Activated T-cell treated with anti-CD3 and anti-CD28 coated beads for 48 hours (primary cell): ENCODE data around the gene ZNF784.
A peak's percentile ranks its signal among the peaks of the same experiment; 100 is the strongest.

Experiments
- DNase-seq: peaks from one replicate; pipeline ENCODE4 v3.0.0-alpha.2; 2020; ENCODE audit warnings: low read depth

The ZNF784 gene

GRCh38 chr19:55602104-55603001 is 22.0 kb downstream of the ZNF784 start:
- DNase-seq = no peak

DNA sequence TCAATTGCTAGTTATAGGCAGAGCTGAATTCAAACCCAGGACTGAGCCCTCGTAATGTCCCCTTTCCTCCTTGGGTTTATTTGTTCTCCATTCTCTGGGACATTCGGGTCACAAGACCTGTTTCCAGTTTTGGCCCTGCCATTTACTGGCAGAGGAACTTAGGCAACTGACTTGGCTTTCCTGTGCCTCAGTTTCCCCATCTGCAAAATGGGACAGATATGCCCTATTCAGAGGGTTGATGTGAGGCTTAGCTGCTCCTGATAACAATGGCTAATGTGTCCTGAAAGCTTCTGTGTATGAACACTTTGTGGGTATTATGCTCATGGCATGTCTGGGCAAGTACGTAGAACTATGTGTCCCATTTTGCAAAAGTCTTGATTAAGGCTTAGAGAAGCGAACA is 23.3 kb downstream of the ZNF784 start:
- DNase-seq = no peak

DNA sequence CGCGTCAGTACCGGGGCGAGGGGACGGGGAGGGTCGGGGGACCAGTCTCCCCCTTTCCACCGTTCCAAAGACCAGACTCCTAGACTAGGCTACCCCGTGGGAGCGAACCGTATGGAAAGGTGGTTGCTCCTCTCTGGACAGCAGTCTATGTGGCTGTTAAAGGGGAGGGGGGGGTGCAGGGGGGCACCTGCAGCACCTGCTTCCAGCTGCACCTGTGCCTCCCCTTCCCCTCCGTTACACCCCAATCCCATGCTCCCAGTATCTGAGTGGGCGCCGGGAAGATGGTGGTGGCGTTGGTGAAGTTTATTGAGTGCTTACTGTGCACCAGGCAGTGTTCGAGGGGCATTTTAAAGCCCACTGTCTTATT is 23.7 kb downstream of the ZNF784 start:
- DNase-seq = no peak

- DNase-seq = peak; percentile 81
Observed at GRCh38 chr19:55599842-55600661, 24.3 kb downstream of the ZNF784 start, which contains the start of gene ZNF524. ZNF524 (plus strand) TSS chr19:55600288; CDS start chr19:55602113, 1,825 bp downstream.

- peak; percentile 95 for DNase-seq
Observed at GRCh38 chr19:55599468-55599841, 24.9 kb downstream of the ZNF784 start, which contains the start of gene FIZ1. FIZ1 (minus strand) TSS chr19:55599517; CDS start chr19:55597865, 1,652 bp downstream.

DNA sequence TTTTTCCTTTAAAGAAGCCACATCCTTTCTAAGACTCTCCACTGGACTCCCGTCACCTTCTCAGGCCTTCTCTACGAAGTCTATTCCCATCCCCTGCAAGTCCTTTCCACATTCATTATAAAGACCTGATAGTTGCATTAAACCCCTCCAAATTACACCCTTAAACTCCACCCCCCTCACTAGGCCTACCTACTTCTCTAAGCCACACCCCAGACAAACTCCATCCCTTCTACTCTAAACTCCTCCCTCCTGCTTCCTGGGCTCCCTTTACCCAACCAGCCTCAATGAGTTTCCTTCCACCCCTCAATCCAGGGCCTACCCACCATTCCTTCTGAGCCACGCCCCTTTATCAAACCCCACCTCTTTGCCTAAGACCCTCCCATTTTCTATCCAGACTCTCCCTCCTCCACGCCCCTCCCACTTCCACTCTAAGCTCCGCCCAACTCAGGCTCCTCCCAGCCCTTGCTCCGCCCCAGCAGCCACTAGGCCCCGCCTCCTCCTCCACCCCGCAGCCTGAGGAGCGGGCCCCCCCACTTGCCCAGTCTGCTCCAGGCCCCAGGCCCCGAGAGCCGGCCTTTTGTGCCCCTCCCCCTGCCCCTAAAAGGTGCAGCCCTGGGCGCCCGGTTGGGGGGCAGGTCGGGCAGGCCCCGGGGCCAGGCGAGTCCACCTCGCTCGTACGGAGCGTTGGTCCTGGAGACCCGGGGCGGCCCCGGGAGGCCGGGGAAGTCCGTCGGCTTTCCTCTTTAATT is 25.5 kb downstream of the ZNF784 start:
- peak; percentile 90 for DNase-seq

GRCh38 chr19:55598034-55598433 is 26.3 kb downstream of the ZNF784 start:
- DNase-seq = no peak

DNA sequence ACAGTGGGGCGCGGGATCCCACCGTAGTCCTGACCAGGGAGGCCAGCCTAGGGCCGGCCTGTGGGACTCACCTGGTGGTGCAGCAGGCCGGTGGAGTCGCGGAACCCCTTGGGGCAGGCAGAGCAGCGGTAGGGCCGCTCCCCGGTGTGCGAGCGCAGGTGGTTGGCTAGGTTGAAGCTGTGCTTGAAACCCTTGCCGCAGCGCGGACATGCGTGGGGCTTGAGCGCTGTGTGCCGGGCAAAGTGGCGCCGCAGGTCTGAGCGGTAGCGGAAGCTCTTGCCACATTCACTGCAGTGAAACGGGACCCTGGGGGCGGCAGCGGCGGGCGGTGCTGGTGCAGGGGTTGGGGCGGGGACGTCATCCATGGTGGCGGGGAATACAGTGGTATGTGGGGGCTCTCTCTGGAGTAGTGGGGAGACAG is 26.9 kb downstream of the ZNF784 start:
- DNase-seq = no peak

GRCh38 chr19:55596304-55596703 is 28.1 kb downstream of the ZNF784 start:
- no peak for DNase-seq

DNA sequence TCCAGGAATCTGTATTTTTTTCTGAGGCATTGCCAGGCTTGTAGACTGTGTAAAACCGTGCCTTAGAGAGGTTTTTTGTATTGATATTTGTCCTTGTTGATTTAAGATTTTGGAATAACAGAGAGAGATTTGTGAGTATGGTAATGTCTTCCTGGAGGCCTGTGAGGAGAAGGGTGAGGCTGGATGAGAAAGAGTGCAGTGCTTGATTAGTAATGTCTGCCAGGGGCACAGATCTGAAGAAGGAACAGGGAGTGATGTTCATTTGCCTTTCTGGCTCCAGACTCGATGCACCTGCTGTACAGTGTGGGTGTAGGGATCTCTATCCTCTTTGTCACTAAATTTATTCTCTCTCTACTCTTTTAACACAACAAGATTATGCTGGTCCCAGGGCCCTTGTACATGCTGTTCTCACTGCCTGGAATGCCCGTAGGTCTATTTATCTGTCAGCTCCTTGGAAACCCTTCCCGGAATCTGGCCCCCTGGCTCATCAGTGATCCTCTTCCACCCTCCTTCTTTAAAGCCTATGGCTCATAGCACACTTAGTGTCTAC is 29.3 kb downstream of the ZNF784 start:
- DNase-seq = no peak

GRCh38 chr19:55593096-55593772 is 31.1 kb downstream of the ZNF784 start:
- DNase-seq = no peak

DNA sequence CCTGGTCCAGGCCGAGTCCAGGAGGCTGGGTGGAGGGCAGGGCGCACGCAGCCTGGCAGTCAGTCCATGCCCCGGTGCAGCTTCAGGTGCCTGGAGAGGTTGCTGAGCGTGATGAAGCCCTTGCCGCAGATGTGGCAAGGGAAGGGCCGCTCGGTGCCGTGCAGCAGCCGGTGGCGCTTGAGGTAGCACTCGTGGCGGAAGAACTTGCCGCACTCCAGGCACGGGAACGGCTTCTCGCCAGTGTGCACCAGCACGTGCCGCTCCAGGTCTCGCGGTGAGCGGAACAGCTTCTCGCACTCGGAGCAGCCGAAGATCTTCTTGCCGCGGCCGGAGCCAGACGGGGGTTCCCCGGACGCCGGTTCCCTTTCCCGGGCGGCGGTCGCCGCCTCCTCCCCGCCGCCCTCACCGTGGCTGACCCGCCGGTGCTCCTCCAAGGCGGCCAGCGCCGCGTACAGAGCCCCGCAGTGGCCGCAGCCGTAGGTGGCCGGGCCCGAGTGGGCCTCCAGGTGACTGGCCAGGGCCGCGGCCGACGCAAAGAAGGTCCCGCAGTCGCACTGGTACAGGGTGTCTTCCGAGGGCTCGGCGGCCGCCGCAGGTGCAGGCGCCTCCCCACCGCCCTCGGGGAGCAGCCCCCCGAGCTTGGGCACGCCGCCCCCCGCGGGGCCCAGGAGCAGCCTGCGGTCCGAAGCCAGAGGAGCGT is 31.8 kb downstream of the ZNF784 start:
- no peak for DNase-seq

DNA sequence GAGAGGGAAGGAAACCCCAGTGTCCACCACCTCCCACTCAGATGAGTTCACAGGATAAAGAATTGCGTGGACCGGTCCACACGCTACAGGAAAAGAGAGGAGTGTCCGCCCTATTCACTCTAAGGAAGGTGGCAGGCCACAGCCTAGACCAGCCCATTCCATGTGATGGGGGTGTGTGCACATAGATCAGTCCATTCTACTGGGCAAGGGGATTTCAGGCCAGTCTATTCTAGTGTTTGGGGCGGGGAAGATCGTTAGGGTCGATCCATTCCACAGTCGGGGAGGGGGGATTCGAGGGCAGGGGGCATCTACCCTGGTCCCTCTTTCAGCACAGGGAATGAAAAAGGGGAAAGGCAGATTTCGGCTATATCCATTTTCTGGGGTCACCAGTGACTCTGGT is 32.8 kb downstream of the ZNF784 start:
- DNase-seq = no peak

DNA sequence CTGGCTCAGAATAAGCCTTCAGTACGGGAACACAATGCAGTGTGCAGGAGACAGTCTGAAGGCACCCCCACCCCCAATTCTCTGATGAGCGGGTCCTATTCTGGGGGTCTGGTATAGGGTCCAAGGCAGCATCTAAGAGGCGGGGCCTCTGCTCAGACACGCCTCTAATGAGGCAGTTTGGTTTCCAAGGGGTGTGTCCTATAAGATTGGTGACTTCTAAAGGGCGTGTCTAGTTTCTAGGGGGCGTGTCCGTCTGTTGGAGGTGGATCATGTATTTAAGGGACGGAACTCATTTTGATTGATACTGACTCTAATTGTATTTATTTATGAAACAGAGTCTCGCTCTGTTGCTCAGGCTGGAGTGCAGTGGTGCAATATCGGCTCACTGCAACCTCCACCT is 33.7 kb downstream of the ZNF784 start:
- no peak for DNase-seq

- no peak for DNase-seq
Observed at GRCh38 chr19:55590109-55590508, 34.3 kb downstream of the ZNF784 start.

DNA sequence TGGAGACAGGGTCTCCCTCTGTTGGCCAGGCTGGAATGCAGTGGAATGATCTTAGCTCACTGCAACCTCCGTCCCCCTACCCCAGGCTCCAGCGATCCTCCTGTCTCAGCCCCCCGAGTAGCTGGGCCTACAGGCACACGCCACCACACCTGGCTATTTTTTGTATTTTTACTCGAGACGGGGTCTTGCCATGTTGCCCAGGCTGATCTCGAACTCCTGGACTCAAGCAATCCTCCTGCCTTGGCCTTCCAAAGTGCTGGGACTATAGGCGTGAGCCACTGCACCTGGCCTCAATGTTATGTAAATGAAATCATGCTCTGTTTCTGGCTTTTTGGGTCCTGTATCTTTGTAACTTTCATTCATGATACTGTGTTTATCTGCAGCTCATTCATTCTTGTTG is 35.6 kb downstream of the ZNF784 start:
- DNase-seq = no peak

GRCh38 chr19:55586976-55587668 is 37.2 kb downstream of the ZNF784 start:
- DNase-seq = peak; percentile 92

GRCh38 chr19:55585658-55586339 is 38.6 kb downstream of the ZNF784 start:
- DNase-seq = peak; percentile 38

DNA sequence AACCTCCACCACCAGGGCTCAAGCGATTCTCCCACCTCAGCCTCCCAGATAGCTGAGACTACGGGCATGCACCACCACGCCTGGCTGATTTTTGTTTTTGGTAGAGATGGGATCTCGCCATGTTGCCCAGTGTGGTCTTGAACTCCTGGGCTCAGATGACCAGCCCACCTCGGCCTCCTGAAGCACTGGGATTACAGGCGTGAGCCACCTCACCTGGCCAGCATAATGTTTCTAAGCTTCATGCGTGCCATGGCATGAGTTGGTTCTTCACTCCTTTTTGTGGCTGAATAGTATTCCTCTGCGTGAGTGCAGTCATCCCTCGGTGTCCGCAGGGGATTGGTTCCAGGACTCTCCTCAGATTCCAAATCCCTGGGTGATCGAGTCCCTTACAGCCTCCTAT is 39.5 kb downstream of the ZNF784 start:
- DNase-seq = no peak
